Fibroblast of skin of left biceps (primary cell): Measurements from ENCODE around the gene DNAJC15.
"Not testable (repeated sequence)": the region's sequence is repeated elsewhere in the genome, so short reads cannot be mapped to it uniquely, and the experiment has no call there.

ENCODE experiments used
- DNase-seq, 2 experiments: peaks; one replicate each; pipeline ENCODE4 v3.0.0-alpha.2; 2013; ENCODE audit warnings: low read depth in 2 of 2

Gene DNAJC15

DNA sequence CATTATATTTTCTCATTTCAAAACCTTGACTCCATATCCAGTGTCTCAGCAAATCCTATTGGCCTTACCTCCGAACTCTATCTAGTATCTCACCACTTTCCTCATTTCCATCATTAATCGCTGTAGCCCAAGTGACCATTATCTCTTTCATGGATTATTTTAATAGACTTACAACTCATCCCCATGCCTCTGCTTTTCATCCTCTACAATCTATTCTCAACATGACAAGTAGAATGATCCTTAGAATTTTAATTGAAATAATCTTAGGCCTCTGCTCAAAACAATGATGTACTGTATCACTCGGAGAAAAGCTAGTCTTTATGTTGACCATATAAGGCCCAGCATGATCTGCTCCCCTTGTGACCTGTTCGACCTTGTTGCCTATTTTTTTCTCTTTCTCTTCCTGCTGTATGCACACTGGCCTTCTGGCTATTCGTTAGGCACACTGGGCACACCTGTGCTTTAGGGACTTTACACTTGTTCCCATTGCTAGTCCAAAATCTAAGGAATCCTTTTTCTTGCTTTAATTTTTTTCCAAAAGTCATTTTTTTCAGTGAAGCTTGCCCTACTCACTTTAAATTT, 21.4 kb downstream of the DNAJC15 start:
- DNase-seq = no peak

GRCh38 chr13:43045302-43045773, 22.0 kb downstream of the DNAJC15 start:
- DNase-seq = not testable (repeated sequence)

DNA sequence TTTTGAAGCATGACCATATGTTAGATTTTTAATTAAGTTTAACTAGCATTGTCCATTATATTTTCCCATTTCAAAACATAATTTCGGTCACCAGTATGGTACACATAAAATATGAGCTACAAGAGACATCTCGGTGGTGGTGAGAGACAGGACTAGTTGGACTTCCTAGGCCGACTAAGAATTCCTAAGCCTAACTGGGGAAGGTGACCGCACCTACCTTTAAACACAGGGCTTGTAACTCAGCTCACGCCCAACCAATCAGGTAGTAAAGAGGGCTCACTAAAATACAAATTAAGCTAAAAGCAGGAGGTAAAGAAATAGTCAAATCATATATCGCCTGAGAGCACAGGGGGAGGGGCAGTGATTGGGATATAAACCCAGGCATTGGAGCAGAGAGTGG, 22.9 kb downstream of the DNAJC15 start:
- DNase-seq = no peak

DNA sequence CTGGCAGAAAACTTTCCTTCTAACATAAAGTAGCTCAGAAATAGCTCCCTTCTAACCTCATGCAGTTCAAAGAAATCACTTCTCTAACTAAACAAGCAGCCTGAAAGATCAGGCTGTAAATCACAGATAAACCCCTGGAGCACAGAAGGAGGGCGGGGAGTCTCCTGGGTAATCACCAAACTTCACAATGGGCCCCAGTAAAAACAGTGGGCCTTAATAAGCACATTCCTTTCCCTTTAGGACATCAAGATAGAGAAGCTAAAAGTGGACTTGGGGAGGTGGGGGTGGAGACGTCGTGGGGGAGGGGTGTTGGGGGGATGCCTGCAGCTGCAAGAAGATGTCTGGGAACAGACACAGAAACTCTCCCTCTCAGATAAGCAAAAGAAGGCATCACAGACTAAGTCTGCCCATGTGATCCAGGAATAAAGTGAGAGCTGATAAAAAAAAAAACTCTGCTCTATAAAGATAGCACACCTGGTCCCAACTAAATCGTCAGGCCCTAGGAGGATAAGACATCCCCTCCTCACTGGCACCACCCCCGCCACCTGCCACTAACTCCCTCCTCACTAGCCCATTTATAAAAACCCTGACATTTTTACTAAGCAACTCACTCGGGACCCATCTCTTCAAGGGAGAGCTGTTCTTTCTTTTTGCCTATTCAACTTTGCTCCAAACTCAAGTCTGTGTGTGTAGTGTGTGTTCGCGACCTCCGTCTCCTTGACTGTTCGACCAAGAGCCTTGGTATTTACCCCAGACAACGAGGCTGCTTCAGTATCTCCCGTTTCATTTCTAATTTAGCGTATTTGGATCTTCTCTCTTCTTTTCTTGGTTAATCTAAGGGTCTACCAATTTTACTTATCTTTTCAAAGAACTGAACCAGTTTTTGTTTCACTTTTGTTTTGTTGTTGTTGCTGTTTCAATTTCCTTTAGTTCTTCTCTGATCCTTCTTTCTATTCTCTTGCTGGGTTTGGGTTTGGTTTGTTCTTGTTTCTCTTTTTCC, 31.7 kb downstream of the DNAJC15 start:
- DNase-seq = peak; percentile 82 to 88

GRCh38 chr13:43057653-43058317, 34.4 kb downstream of the DNAJC15 start:
- no peak for DNase-seq

GRCh38 chr13:43058318-43058674, 34.9 kb downstream of the DNAJC15 start:
- no peak for DNase-seq

GRCh38 chr13:43058831-43059230, 35.4 kb downstream of the DNAJC15 start:
- DNase-seq = no peak

- DNase-seq = not testable (repeated sequence)
Observed at GRCh38 chr13:43059779-43060178, 36.4 kb downstream of the DNAJC15 start.

GRCh38 chr13:43060806-43061205, 37.4 kb downstream of the DNAJC15 start:
- DNase-seq = not testable (repeated sequence)

DNA sequence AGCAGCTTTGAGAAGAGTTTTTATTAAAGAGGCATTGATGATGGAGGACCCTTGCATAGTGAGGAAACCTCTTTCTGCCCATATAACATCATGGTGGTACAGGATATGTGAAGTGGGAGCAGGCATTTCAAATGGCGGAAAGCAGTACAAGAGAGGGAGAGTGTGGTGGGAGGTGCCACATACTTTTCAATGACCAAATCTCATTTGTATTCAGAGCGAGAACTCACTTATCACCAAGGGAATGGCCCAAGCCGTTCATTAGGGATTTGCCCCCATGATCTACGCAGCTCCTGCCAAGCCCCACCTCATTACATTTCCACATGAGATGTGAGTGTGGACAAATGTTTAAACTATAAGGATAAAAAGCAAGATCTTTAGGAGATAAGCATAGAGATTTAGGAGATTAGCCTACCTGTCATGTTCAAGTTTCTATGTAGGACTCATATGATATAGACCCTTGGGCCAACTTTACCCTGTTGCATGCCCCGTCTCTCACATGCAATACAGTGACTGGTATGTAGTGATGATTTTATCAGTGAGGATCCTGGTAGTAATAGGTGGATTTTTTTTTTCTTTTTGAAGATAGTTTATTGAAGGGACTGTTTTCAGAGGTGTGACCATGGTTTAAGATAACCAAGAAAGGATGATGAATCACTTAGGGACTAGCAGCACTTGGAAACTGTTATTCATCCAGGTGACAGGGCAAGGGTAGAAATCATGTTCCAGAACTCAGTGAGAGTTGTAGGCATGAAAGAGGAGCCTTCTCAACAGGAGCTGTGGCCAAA, 38.3 kb downstream of the DNAJC15 start:
- no peak for DNase-seq

DNA sequence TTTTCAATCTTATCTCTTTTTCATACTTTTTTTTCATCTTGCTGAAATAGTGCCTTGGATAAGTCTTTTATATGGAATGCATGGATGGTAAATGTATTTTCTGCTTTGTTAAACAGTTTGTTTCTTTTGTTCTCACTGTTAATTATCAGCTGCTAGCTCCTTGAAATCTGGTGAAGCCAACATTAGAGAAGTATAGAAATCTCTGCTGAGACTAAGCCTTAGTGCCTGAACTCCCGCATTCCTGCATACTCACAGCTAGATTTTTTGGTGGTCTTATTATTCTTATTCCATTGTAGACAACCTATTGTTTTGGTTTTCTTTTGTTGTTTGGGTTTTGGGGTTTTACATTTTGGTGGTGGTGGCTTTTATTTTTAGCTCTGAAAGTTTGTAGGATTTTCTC, 48.4 kb downstream of the DNAJC15 start:
- no peak for DNase-seq

GRCh38 chr13:43072394-43072793, 49.0 kb downstream of the DNAJC15 start:
- DNase-seq = no peak

GRCh38 chr13:43074824-43075510, 51.6 kb downstream of the DNAJC15 start:
- no peak for DNase-seq

GRCh38 chr13:43075511-43075902, 52.1 kb downstream of the DNAJC15 start:
- not testable (repeated sequence) for DNase-seq

- no peak for DNase-seq
Observed at GRCh38 chr13:43077046-43077445, 53.7 kb downstream of the DNAJC15 start.

- DNase-seq = no peak
Observed at GRCh38 chr13:43077461-43077860, 54.1 kb downstream of the DNAJC15 start.

- no peak for DNase-seq
Observed at GRCh38 chr13:43077906-43078305, 54.5 kb downstream of the DNAJC15 start.

DNA sequence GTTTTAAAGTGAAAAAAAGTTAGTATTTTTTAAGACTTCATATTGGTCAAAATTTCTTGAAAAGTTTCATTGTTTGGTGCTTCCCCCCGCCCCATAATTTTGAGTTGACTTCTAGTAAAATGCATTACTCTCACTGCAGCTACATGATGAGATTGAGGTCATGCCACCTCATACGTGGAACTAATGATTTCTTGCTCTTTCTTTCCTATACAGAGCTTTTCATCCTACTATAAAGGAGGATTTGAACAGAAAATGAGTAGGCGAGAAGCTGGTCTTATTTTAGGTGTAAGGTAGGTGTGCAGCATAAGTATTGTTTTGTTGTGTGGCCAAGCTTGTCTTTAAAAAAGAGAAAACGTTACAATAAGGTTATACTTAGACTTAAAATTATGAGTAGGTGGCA, 55.0 kb downstream of the DNAJC15 start:
- DNase-seq = no peak

DNA sequence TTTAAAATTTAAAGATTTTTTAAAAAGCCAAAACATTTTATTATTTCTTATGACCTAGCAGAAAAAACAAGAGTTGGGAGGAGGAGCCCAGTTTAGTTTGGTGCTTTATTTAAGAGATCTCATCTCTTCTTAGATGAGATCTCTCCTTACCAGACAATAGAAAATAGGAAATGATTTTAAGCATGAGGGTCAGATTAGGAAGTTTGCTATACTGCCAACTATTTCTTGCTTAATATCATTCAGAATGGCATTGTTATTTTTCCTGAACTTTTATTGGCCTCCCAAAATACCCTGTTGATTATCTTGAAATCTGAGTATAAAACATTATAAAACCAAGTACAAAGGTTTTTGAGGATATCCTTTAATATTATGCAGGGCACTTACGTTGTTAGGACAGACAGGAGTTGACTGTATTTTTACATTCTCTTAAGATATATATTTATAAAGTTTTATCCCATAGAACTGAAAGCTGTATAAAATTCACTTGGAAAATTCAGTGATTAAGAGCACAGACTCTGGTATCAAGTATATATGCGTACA, 56.1 kb downstream of the DNAJC15 start:
- no peak for DNase-seq

GRCh38 chr13:43080199-43080598, 56.8 kb downstream of the DNAJC15 start:
- DNase-seq = no peak

GRCh38 chr13:43081866-43082265, 58.5 kb downstream of the DNAJC15 start:
- no peak for DNase-seq
